Transverse colon (tissue), 4 donors: ENCODE data around the gene LIMS1. TPM values are rescaled to one million over a fixed set of nuclear protein-coding genes. Genes with fewer than 3 reads are reported as not detected.
"Not testable (repeated sequence)": the region's sequence is repeated elsewhere in the genome, so short reads cannot be mapped to it uniquely, and the experiment has no call there.

Source experiments
- DNase-seq: peaks from one replicate; pipeline ENCODE4 v3.0.0-alpha.2; 2019
- H3K27ac ChIP-seq, 4 donors: fragments of 200-600 bp; sonication (generic); 2 replicates each; pipeline ENCODE4 v1.5.1; 2016 to 2018; ENCODE audit warnings: inconsistent platforms in 4 of 4
- H3K27me3 ChIP-seq: fragments of 200-600 bp; sonication (generic); 2 replicates; pipeline ENCODE4 v1.5.1; 2017; ENCODE audit warnings: inconsistent platforms
- H3K36me3 ChIP-seq, 4 donors: fragments of 200-600 bp; sonication (generic); 2 replicates each; pipeline ENCODE4 v1.5.1; 2017 to 2019; ENCODE audit warnings: inconsistent platforms in 4 of 4
- H3K4me1 ChIP-seq, 4 donors: fragments of 200-600 bp; sonication (generic); 2 replicates each; pipeline ENCODE4 v1.5.1; 2017 to 2020; ENCODE audit warnings: inconsistent platforms in 4 of 4
- H3K4me3 ChIP-seq, 4 donors: fragments of 200-600 bp; sonication (generic); 1 replicate in 1 of 4; 2 replicates in 3 of 4; pipeline versions ENCODE4 v1.5.1 to v1.6.1; 2017 to 2019; ENCODE audit warnings: inconsistent platforms in 4 of 4
- H3K9me3 ChIP-seq, 2 donors: fragments of 200-600 bp; sonication (generic); 2 replicates each; pipeline ENCODE4 v1.5.1; 2017 to 2019; ENCODE audit warnings: inconsistent platforms in 2 of 2
- CTCF ChIP-seq, 5 experiments: fragments of 200-600 bp in 3 of 5; fragments of 450-650 bp in 2 of 5; sonication (generic) in 3 of 5; IDR thresholded peaks; 1 replicate in 2 of 5; 2 replicates in 3 of 5; pipeline ENCODE4 v1.5.1; 2016 to 2017; ENCODE audit warnings: antibody characterized with exemption in 5 of 5, inconsistent platforms in 3 of 5, mild to moderate bottlenecking in 2 of 5, moderate library complexity in 1 of 5
- EP300 ChIP-seq: sonication (generic); formaldehyde crosslinking; IDR thresholded peaks from one replicate; pipeline ENCODE4 v1.6.1; 2017; ENCODE audit warnings: antibody characterized with exemption, low read depth
- POLR2A ChIP-seq: fragments of 450-650 bp; IDR thresholded peaks from one replicate; pipeline ENCODE4 v1.6.1; 2016; ENCODE audit warnings: antibody characterized with exemption, mild to moderate bottlenecking, moderate library complexity
- POLR2AphosphoS5 ChIP-seq, 3 donors: sonication (generic); formaldehyde crosslinking; IDR thresholded peaks; one replicate each; pipeline ENCODE4 v1.6.1; 2016; ENCODE audit warnings: antibody characterized with exemption in 3 of 3
- WGBS, 2 donors: methylation state at CpG; one replicate each; pipeline ENCODE4 v1.1.5; 2018; ENCODE audit warnings: low coverage in 1 of 2; 5-methylcytosine and 5-hydroxymethylcytosine counted together
- in situ Hi-C, 4 donors: fragments of 200-750 bp; cut with MboI; loops; one replicate each; pipeline versions ENCODE4 v1.15.0 to v1.15.1; 2017; ENCODE audit warnings: low sequenced_read_pairs in 3 of 4, low pct_ligation_motif_present in 1 of 4, low pct_unique_long_range_greater_than_20kb in 1 of 4
- intact Hi-C: fragments of 100-400 bp; cut with DNase I; formaldehyde crosslinking; loops from one replicate; pipeline ENCODE4 v1.15.1; 2023; ENCODE audit warnings: low total_unique reads
- total RNA-seq, 4 donors: library from RNA; depleted of rRNA; stranded (reverse); fragments of >200 nt; gene quantifications; one replicate each; pipeline ENCODE4 v1.1.0, GENCODE V29; 2016

LIMS1 gene
- total RNA-seq, 4 donors from 2014 or later: 4.5 to 41.0 (median 24.1) TPM

- in situ Hi-C loops (no loop called here), intact Hi-C loops (loop anchor here (2.0 kb wide), 1 partner anchor 20 kb away; the partner anchor contains the start of gene LIMS1)
- 82 to 100% methylated on average over 2 to 5 of the region's 5 CpGs for WGBS, 2 donors
- peak overlapping the region; percentile 30 to 79 (median 67) for H3K27ac ChIP-seq
- no peaks in the 10 kb centered on the region for H3K36me3 ChIP-seq
- DNase-seq: no peak
- H3K4me1 ChIP-seq: peaks cover 3 to 31% (median 13%) of the 10 kb centered on the region in 4 donors
- H3K9me3 ChIP-seq: no peaks in the 10 kb centered on the region
- no peak for TF ChIP-seq POLR2A
- TF ChIP-seq CTCF (IDR thresholded peaks at IDR 0.05): no peak
- TF ChIP-seq EP300: no peak
- H3K27me3 ChIP-seq: no peaks in the 10 kb centered on the region
- H3K4me3 ChIP-seq: no peak overlapping the region
These were observed 20.3 kb downstream of the LIMS1 start for GRCh38 chr2:108554528-108554927.

- intact Hi-C loops: loop anchor here (2.0 kb wide), 1 partner anchor 21 kb away; the partner anchor contains the start of gene LIMS1
- Histone ChIP-seq H3K4me1 (peaks cover 3 to 31% (median 13%) of the 10 kb centered on the region in 4 donors), H3K27ac (peak overlapping the region; percentile 30 to 79 (median 67)), H3K36me3 (no peaks in the 10 kb centered on the region), H3K9me3 (no peaks in the 10 kb centered on the region), H3K4me3 (no peak overlapping the region), H3K27me3 (no peaks in the 10 kb centered on the region)
- 100% methylated on average over 1 to 2 of the region's 2 CpGs for WGBS, 2 donors
- no peak for DNase-seq
- in situ Hi-C loops: no loop called here
- no peak for TF ChIP-seq CTCF (IDR thresholded peaks at IDR 0.05)
- no peak for TF ChIP-seq POLR2AphosphoS5 (IDR thresholded peaks at IDR 0.05)
- no peak for TF ChIP-seq EP300
- no peak for TF ChIP-seq POLR2A
These were observed 21.3 kb downstream of the LIMS1 start for GRCh38 chr2:108555572-108555971.

GRCh38 chr2:108556581-108556980 is 22.3 kb downstream of the LIMS1 start:
- intact Hi-C loops, H3K9me3 ChIP-seq, H3K36me3 ChIP-seq, H3K27me3 ChIP-seq, in situ Hi-C loops, H3K4me3 ChIP-seq, DNase-seq: not testable (repeated sequence)
- Histone ChIP-seq H3K27ac (peak overlapping the region in 1 of 4 donors; percentile 79), H3K4me1 (peaks cover 3 to 31% (median 16%) of the 10 kb centered on the region in 4 donors)
- WGBS, 2 donors: 60% methylated on average over 2 of the region's 2 CpGs; no CpG with 5 or more reads in 1 of the 2 donors

- WGBS, 2 donors: 77 to 81% methylated on average over 3 to 6 of the region's 6 CpGs
These were observed 26.1 kb downstream of the LIMS1 start for GRCh38 chr2:108560241-108560811.

More at GRCh38 chr2:108560241-108560811, 26.1 kb downstream of the LIMS1 start:
- Histone ChIP-seq H3K4me3 (no peak overlapping the region), H3K4me1 (peaks cover 0 to 8% (median 3%) of the 10 kb centered on the region in 4 donors), H3K9me3 (no peaks in the 10 kb centered on the region), H3K27me3 (no peaks in the 10 kb centered on the region), H3K27ac (no peak overlapping the region), H3K36me3 (no peaks in the 10 kb centered on the region)
- no peak for TF ChIP-seq CTCF (IDR thresholded peaks at IDR 0.05)
- TF ChIP-seq POLR2A: no peak
- TF ChIP-seq POLR2AphosphoS5 (IDR thresholded peaks at IDR 0.05): no peak
- no peak for TF ChIP-seq EP300
- in situ Hi-C loops (no loop called here), intact Hi-C loops (no loop called here)
- no peak for DNase-seq
